ENCODE measurements around the gene KCNH6. TPM values are rescaled to one million over a fixed set of nuclear protein-coding genes. Genes with fewer than 3 reads are reported as not detected.

Gene KCNH6
- total RNA-seq, 2 experiments from 2014 or later = not detected

DNA sequence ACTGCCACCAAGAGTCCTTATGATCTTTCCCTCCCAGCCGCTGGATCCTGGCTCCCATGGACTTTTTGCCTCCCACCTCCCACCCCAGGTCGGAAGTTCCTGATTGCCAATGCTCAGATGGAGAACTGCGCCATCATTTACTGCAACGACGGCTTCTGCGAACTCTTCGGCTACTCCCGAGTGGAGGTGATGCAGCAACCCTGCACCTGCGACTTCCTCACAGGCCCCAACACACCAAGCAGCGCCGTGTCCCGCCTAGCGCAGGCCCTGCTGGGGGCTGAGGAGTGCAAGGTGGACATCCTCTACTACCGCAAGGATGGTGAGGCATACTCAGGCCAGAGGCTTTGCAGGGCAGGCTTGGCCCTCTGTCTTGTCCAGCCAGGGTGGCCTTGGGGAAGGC is 893 bp downstream of the KCNH6 start:
- DNase-seq = no peak
- H3K27me3 Mint-ChIP-seq = peaks cover 23% of the 10 kb centered on the region
- no peak overlapping the region for H3K4me3 Mint-ChIP-seq
- H3K4me1 Mint-ChIP-seq = peaks cover 3% of the 10 kb centered on the region
- no peaks in the 10 kb centered on the region for H3K9me3 Mint-ChIP-seq (ENCODE audit: low read depth)
- H3K27ac Mint-ChIP-seq = no peak overlapping the region
- ATAC-seq = no peak
- CTCF ChIA-PET = interaction anchor here (1.0 to 1.8 kb wide), 2 partner anchors 46 to 99 kb away, joined by 3 read pairs; no protein-coding TSS in a partner anchor
- no peaks in the 10 kb centered on the region for H3K36me3 Mint-ChIP-seq

DNA sequence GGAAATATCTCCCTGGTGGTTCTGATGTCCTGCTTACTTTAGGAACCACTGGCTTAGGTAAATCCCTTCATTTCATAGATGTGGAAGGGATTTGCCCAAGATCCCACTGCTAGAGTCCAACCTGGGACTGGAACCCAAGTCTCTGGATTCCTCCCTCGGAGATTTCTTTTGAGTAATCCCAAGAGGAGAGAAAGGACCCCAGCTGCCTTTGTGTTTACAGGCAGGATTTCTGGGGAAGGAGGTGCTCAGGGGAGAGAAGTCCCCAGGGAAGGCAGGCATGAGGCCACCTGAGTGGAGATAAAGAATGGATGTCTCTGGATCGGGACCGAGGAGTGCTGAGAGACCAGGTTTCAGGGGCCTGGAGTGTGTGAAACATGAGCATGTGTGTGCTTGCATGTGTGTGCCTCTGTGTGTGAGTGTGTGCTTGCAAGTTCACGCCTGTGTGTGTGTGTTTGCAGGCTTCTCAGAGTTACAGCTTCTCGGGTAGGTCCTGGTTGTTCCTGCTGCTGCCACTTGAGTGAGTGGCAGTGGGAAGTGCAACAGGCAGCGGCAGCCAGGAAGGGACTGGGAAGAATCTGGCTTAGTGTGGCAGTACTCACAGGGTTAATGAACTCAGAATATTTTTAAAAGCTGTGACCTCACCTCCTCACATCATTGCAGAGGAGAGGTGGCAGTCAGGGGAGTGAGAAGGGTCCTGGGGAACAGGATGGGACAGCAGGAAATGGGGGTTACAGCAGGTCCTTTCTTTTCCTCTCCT is 2.2 kb downstream of the KCNH6 start:
- H3K4me3 Mint-ChIP-seq = no peak overlapping the region
- H3K4me1 Mint-ChIP-seq = peaks cover 3% of the 10 kb centered on the region
- ATAC-seq (no peak), DNase-seq (no peak)
- H3K27me3 Mint-ChIP-seq = peaks cover 23% of the 10 kb centered on the region
- no peaks in the 10 kb centered on the region for H3K9me3 Mint-ChIP-seq (ENCODE audit: low read depth)
- H3K36me3 Mint-ChIP-seq = no peaks in the 10 kb centered on the region
- no peak overlapping the region for H3K27ac Mint-ChIP-seq
- CTCF ChIA-PET = interaction anchor here (0.6 to 1.0 kb wide), 2 partner anchors 47 to 94 kb away, joined by 3 read pairs; no protein-coding TSS in a partner anchor

DNA sequence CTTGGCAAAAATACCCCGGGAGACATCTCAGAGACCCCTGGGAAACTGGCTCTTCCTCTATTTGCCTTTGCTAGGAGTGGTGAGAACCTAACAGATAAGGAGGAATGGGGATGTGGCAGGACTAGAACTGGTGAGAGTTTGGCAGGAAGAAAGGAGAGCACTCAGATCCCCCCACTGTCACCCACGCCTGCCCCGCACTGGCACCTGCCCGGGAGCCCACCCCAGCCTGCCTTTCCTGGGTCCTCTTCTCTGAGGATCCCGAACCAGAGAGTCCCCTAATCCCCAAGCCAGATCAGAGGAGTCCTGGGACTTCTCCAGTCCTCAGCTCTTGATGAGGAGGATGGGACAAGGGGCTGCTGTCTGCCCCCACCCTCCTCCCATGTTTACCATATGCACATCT is 3.7 kb downstream of the KCNH6 start:
- H3K4me1 Mint-ChIP-seq = peaks cover 3% of the 10 kb centered on the region
- DNase-seq = no peak
- no peak for ATAC-seq
- H3K9me3 Mint-ChIP-seq (ENCODE audit: low read depth) = no peaks in the 10 kb centered on the region
- CTCF ChIA-PET = no interaction called here
- no peaks in the 10 kb centered on the region for H3K36me3 Mint-ChIP-seq
- no peak overlapping the region for H3K4me3 Mint-ChIP-seq
- no peak overlapping the region for H3K27ac Mint-ChIP-seq
- peaks cover 23% of the 10 kb centered on the region for H3K27me3 Mint-ChIP-seq

DNA sequence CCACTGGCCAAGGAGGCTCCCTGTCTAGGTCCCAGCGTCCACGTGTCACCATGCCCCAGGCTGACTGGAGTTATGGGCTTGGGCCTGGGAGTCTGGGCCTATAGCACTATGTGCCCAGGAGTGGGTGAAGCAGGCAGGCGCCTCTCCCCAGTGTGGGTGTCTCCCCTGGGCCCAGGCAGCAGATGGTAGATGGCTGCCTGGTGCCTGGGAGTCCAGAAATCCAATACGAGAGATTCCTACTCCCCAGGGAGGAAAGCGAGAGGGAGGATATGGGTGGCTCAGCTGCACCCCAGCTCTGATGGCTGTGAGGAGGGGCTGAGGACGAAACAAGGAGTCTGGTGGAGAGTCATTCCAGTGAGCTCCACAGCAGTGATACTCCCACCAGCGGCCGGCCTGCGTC is 5.0 kb downstream of the KCNH6 start:
- DNase-seq (no peak), ATAC-seq (no peak)
- Mint-ChIP-seq H3K27ac (no peak overlapping the region), H3K36me3 (no peaks in the 10 kb centered on the region), H3K9me3 (ENCODE audit: low read depth) (no peaks in the 10 kb centered on the region), H3K4me3 (no peak overlapping the region), H3K4me1 (peaks cover 3% of the 10 kb centered on the region), H3K27me3 (peaks cover 20% of the 10 kb centered on the region)
- CTCF ChIA-PET = no interaction called here

DNA sequence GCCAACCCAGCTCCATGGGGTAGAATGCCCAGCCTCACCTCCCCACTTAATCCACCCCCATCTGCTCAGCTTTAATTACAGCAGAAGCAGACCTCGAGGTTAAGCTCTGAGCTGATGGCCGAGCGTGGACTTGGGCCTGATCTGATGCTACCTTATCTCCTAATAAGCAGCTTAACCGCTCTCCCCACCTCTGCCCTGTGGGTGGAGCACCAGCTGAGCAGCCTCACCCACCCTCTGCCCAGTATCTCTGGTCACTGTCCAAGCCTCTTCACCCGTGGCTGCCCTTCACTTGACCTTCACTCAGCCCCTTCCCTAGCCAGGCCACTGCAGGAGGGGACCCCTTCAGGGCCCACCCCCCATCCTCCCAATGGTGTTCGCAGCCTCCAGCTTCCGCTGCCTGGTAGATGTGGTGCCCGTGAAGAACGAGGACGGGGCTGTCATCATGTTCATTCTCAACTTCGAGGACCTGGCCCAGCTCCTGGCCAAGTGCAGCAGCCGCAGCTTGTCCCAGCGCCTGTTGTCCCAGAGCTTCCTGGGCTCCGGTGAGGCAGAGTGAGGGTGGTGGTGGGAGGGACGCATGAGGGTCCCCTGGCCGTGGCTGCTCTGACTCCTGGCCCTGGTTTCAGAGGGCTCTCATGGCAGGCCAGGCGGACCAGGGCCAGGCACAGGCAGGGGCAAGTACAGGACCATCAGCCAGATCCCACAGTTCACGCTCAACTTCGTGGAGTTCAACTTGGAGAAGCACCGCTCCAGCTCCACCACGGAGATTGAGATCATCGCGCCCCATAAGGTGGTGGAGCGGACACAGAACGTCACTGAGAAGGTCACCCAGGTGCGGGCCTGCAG is 6.8 kb downstream of the KCNH6 start:
- no peak for ATAC-seq
- no peaks in the 10 kb centered on the region for H3K4me1 Mint-ChIP-seq
- no peak overlapping the region for H3K4me3 Mint-ChIP-seq
- H3K27me3 Mint-ChIP-seq = peaks cover 11% of the 10 kb centered on the region
- no peaks in the 10 kb centered on the region for H3K36me3 Mint-ChIP-seq
- CTCF ChIA-PET = interaction anchor here (0.5 to 1.2 kb wide), 2 partner anchors 104 to 1018 kb away, joined by 3 to 6 read pairs; no protein-coding TSS in a partner anchor
- no peak for DNase-seq
- no peaks in the 10 kb centered on the region for H3K9me3 Mint-ChIP-seq (ENCODE audit: low read depth)
- H3K27ac Mint-ChIP-seq = no peak overlapping the region

DNA sequence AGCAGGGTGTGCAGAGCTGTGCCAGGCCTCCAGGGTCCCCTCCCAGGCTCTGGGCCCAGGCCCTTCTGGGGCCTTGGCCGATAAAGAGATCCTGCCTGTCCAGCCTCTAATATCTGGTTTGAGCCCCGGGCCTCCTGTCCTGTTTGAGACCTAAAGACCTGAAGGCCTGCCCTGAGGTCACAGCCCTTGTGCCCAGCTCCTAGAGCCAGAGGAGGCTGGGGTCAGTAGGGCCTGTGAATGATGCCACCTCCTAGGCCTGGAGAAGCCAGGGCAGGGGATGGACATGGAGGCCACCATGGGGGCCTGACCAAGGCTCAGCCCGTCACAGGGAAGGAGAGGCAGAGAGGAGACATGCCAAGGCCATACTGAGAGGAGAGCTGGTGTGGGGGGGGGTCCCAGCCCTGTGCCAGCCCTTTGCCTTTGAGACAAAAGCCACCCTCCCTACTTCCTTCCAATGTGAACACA is 7.4 kb downstream of the KCNH6 start:
- Mint-ChIP-seq H3K9me3 (ENCODE audit: low read depth) (no peaks in the 10 kb centered on the region), H3K4me1 (no peaks in the 10 kb centered on the region), H3K36me3 (no peaks in the 10 kb centered on the region), H3K27me3 (peaks cover 5% of the 10 kb centered on the region), H3K4me3 (no peak overlapping the region), H3K27ac (no peak overlapping the region)
- ATAC-seq (no peak), DNase-seq (no peak)
- CTCF ChIA-PET = interaction anchor here (0.5 to 1.2 kb wide), 2 partner anchors 105 to 1019 kb away, joined by 3 to 6 read pairs; no protein-coding TSS in a partner anchor

DNA sequence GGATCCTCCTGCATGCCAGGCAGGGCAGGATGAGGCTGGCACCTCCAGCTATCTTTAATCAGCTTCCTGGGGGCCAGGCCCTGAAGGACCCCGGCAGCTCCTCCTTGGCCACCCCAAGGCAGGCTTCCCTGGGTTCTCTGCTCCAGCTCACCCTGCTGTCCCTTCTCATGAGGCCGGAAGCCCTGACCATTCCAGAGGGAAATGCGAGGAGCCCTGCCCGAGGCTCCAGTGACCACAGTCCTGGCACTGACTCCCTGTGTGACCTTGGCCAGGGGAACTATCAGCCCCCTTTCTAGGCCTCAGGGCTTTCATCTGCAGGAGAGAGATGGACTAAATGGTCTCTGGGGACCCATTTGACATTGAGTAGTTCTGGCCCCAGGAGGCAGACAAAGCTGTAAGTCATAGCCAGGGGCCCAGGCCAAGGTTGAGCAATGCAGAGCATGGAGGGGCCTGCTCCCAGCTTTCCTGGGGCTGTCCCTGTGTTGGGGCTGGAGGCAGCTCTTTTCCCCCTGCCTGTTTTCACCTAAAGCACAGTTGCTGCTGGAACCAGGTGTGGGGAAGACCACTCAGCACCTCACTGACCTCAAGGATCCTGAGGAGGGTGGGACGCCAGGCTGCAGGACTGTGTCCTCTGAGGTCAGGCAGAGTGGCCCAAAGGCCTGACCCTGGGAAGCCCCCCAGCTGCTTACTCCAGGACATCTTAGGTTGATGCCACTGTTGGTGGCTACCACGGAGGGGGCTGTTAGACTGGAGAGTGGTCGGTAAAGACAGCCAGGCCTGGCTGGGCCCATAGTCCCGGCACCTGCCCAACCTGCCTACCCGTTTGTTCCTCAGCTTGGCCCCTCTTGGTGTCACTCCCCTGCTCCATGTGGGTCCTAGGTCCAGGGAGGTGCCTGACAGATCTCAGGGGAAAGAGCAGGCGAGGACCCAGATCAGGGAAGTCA is 8.1 kb downstream of the KCNH6 start:
- CTCF ChIA-PET = interaction anchor here (1.2 kb wide), 1 partner anchor 105 kb away, joined by 3 read pairs; no protein-coding TSS in a partner anchor
- H3K9me3 Mint-ChIP-seq (ENCODE audit: low read depth) = no peaks in the 10 kb centered on the region
- DNase-seq (no peak), ATAC-seq (no peak)
- no peaks in the 10 kb centered on the region for H3K4me1 Mint-ChIP-seq
- H3K36me3 Mint-ChIP-seq = no peaks in the 10 kb centered on the region
- H3K4me3 Mint-ChIP-seq = no peak overlapping the region
- H3K27me3 Mint-ChIP-seq = peaks cover 3% of the 10 kb centered on the region
- H3K27ac Mint-ChIP-seq = no peak overlapping the region

DNA sequence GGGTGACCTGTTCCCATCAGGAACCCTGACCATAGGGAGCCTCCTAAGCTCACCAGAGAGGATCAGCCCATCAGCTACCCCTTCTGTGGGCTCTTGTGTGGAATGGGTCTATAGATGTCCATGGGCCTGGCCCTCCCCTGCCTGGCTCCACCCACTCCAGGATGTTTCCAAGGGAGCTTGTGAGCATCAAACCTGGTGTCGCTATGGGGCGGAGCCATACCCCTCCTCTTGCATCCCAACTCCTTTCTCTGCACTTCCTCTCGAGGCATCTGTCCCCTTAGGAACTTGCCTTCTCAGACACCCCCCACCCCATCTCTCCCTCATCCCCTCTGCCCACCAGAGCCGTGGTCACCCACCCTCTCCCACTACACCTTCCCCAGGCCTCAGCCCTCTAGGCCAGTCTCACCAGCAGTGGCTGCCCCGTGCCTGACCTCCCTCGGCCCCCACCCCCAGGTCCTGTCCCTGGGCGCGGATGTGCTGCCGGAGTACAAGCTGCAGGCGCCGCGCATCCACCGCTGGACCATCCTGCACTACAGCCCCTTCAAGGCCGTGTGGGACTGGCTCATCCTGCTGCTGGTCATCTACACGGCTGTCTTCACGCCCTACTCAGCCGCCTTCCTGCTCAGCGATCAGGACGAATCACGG is 10.4 kb downstream of the KCNH6 start:
- no peak overlapping the region for H3K27ac Mint-ChIP-seq
- ATAC-seq = no peak
- H3K9me3 Mint-ChIP-seq (ENCODE audit: low read depth) = no peaks in the 10 kb centered on the region
- peaks cover 14% of the 10 kb centered on the region for H3K27me3 Mint-ChIP-seq
- peaks cover 3% of the 10 kb centered on the region for H3K4me1 Mint-ChIP-seq
- no peak for DNase-seq
- no peaks in the 10 kb centered on the region for H3K36me3 Mint-ChIP-seq
- no peak overlapping the region for H3K4me3 Mint-ChIP-seq
- CTCF ChIA-PET = interaction anchor here (1.2 kb wide), 1 partner anchor 54 kb away, joined by 3 read pairs; no protein-coding TSS in a partner anchor

DNA sequence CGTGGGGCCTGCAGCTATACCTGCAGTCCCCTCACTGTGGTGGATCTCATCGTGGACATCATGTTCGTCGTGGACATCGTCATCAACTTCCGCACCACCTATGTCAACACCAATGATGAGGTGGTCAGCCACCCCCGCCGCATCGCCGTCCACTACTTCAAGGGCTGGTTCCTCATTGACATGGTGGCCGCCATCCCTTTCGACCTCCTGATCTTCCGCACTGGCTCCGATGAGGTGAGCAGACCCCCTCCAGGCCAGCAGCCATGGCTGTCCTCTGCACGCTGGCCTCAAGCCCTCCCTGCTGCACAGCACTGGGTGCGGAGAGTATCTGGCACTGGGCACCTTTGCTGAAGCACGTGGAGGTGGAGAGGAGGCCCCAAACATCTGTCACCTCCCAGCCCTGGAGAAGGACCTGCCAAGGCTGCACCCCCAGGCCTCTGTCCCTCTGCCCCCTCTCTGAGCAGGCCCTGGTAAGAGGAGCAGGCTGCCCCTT is 11.0 kb downstream of the KCNH6 start:
- Mint-ChIP-seq H3K9me3 (ENCODE audit: low read depth) (no peaks in the 10 kb centered on the region), H3K4me3 (no peak overlapping the region), H3K27ac (no peak overlapping the region), H3K27me3 (peaks cover 20% of the 10 kb centered on the region), H3K4me1 (peaks cover 3% of the 10 kb centered on the region), H3K36me3 (no peaks in the 10 kb centered on the region)
- CTCF ChIA-PET = interaction anchor here (1.2 kb wide), 1 partner anchor 55 kb away, joined by 3 read pairs; no protein-coding TSS in a partner anchor
- DNase-seq (no peak), ATAC-seq (no peak)

DNA sequence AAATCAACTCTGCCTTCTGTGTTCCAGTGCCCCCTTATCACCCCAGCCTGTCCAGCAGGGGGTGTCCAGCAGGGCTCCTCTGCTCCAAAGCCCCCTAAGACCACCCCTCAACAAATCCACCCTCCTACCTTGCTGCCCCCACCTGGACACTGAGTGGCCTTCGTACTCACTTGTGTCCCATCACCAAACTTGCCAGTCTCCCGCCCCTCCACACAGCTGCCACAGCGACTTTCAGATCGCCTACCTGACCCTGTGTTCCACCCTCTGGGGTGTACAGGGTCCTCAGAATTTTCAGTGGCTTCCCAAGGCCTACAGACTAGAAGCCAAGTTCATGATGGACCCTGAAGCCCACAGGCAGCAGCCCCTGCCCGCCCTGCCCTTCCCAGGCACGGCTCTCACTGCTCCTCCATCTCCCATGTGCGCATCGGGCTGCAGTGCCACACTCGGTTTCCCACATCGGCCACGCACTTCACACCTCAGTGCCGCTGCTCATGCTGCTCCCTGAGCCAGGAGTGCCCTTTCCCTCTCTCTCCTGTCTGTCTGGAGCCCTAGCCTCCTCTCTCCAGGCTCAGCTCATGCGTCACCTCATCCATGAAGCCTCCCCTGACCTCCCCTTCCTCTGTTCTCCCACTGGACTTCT is 11.8 kb downstream of the KCNH6 start:
- H3K36me3 Mint-ChIP-seq = no peaks in the 10 kb centered on the region
- ATAC-seq (no peak), DNase-seq (no peak)
- H3K4me1 Mint-ChIP-seq = peaks cover 3% of the 10 kb centered on the region
- H3K27me3 Mint-ChIP-seq = peaks cover 28% of the 10 kb centered on the region
- no peak overlapping the region for H3K4me3 Mint-ChIP-seq
- no peak overlapping the region for H3K27ac Mint-ChIP-seq
- H3K9me3 Mint-ChIP-seq (ENCODE audit: low read depth) = no peaks in the 10 kb centered on the region
- CTCF ChIA-PET = interaction anchor here (2.1 kb wide), 1 partner anchor 55 kb away, joined by 5 read pairs; no protein-coding TSS in a partner anchor

DNA sequence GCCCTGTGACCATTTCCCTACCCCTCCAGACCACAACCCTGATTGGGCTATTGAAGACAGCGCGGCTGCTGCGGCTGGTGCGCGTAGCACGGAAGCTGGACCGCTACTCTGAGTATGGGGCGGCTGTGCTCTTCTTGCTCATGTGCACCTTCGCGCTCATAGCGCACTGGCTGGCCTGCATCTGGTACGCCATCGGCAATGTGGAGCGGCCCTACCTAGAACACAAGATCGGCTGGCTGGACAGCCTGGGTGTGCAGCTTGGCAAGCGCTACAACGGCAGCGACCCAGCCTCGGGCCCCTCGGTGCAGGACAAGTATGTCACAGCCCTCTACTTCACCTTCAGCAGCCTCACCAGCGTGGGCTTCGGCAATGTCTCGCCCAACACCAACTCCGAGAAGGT is 12.5 kb downstream of the KCNH6 start:
- Mint-ChIP-seq H3K4me3 (no peak overlapping the region), H3K27me3 (peaks cover 31% of the 10 kb centered on the region), H3K36me3 (no peaks in the 10 kb centered on the region), H3K9me3 (ENCODE audit: low read depth) (no peaks in the 10 kb centered on the region), H3K27ac (no peak overlapping the region), H3K4me1 (peaks cover 3% of the 10 kb centered on the region)
- CTCF ChIA-PET = interaction anchor here (2.1 kb wide), 1 partner anchor 56 kb away, joined by 5 read pairs; no protein-coding TSS in a partner anchor
- DNase-seq (no peak), ATAC-seq (no peak)

DNA sequence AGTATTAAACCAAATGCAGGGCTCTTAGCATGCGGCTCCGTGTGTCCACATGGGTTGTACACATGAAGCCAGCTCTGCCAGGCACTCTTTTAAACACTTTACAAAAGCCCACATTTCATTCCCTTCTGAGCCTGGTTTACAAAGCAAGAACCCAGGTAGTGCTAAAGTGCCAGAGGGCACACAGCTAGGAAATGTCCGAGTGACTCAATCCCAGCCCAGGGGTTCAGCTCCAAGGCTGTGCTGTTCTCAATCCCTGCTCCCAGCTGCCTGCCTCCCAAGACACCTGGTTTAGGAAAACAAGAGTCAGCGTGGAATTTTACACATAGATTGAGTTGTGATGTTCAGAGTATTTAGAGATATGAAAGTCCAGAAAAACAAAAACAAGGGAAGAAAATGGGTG is 13.8 kb downstream of the KCNH6 start:
- no peak overlapping the region for H3K27ac Mint-ChIP-seq
- peaks cover 3% of the 10 kb centered on the region for H3K4me1 Mint-ChIP-seq
- no peaks in the 10 kb centered on the region for H3K36me3 Mint-ChIP-seq
- H3K27me3 Mint-ChIP-seq = peaks cover 34% of the 10 kb centered on the region
- CTCF ChIA-PET = interaction anchor here (2.1 kb wide), 1 partner anchor 57 kb away, joined by 5 read pairs; no protein-coding TSS in a partner anchor
- ATAC-seq = no peak
- DNase-seq = no peak
- H3K4me3 Mint-ChIP-seq = no peak overlapping the region
- H3K9me3 Mint-ChIP-seq (ENCODE audit: low read depth) = no peaks in the 10 kb centered on the region
